Prostate gland (tissue), 2 donors: ENCODE measurements around the gene DAPK1.

ENCODE experiments used
- POLR2A ChIP-seq: fragments of 450-650 bp; IDR thresholded peaks from one replicate; pipeline ENCODE4 v1.6.1; 2016; ENCODE audit warnings: antibody characterized with exemption, mild to moderate bottlenecking
- POLR2AphosphoS5 ChIP-seq: sonication (generic); formaldehyde crosslinking; IDR thresholded peaks from one replicate; pipeline ENCODE4 v1.6.1; 2017; ENCODE audit warnings: antibody characterized with exemption
- TF ChIP-seq, protein P1 (sequence below), 4 experiments: fragments of 200-600 bp in 2 of 4; fragments of 450-650 bp in 2 of 4; sonication (generic) in 2 of 4; IDR thresholded peaks; 1 replicate in 3 of 4; 2 replicates in 1 of 4; pipeline ENCODE4 v1.5.1; 2016 to 2019; ENCODE audit warnings: antibody characterized with exemption in 4 of 4, mild to moderate bottlenecking in 2 of 4, moderate library complexity in 2 of 4

DNA sequence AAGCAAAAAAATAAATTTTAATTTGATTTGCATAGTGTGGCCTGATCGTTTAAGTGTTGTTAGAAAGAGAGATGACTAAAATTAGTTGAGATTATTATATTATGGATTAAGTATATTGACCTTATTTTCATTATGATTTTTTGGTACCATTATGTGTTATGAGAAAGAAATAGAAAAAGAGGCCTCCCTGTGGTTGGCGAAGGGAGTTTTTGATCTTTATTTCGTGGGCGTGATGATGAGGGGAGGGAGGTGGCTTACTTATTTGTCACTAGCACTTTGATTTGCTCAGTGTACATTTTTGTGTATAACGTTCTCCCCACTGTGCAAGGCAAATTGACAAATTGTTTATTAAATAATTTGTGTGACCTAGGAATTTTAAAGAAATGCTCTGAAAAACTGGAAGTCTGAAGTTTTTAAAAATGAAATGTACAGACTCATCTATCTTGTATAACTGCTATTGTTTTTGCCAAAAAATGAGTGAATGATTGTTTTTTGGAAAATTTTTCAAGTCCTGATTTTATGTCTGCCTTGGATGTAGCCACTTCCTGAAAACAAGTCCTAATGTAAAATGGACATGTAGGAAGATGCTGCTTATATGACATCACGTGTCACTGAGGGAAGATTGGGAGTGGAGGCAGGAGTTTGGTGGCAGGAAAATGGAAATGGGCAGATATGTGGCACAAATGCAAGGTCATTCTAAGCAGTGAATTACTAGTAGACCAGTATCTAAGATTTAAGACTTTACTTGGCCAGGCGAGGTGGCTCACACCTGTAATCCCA, 3.0 kb downstream of the DAPK1 start:
- TF ChIP-seq, protein P1, sequence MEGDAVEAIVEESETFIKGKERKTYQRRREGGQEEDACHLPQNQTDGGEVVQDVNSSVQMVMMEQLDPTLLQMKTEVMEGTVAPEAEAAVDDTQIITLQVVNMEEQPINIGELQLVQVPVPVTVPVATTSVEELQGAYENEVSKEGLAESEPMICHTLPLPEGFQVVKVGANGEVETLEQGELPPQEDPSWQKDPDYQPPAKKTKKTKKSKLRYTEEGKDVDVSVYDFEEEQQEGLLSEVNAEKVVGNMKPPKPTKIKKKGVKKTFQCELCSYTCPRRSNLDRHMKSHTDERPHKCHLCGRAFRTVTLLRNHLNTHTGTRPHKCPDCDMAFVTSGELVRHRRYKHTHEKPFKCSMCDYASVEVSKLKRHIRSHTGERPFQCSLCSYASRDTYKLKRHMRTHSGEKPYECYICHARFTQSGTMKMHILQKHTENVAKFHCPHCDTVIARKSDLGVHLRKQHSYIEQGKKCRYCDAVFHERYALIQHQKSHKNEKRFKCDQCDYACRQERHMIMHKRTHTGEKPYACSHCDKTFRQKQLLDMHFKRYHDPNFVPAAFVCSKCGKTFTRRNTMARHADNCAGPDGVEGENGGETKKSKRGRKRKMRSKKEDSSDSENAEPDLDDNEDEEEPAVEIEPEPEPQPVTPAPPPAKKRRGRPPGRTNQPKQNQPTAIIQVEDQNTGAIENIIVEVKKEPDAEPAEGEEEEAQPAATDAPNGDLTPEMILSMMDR (IDR thresholded peaks at IDR 0.05), result no peak
- TF ChIP-seq POLR2AphosphoS5, result no peak
- TF ChIP-seq POLR2A, result no peak
